Sigmoid colon (tissue), 7 donors: Measurements from ENCODE around the gene STK11IP. TPM values are rescaled to one million over a fixed set of nuclear protein-coding genes. Genes with fewer than 3 reads are reported as not detected.

Experiments used
- DNase-seq: peaks from one replicate; pipeline ENCODE4 v3.0.0-alpha.2; 2019
- H3K27ac ChIP-seq, 4 donors: fragments of 200-600 bp; sonication (generic); one replicate each; pipeline ENCODE4 v1.5.1; 2016 to 2019; ENCODE audit warnings: mild to moderate bottlenecking in 1 of 4
- H3K27me3 ChIP-seq, 3 donors: fragments of 200-600 bp; sonication (generic); one replicate each; pipeline ENCODE4 v1.5.1; 2019; ENCODE audit warnings: mild to moderate bottlenecking in 1 of 3
- H3K36me3 ChIP-seq, 4 donors: fragments of 200-600 bp; sonication (generic); one replicate each; pipeline ENCODE4 v1.5.1; 2016 to 2019
- H3K4me1 ChIP-seq, 4 donors: fragments of 200-600 bp; sonication (generic); one replicate each; pipeline ENCODE4 v1.5.1; 2017 to 2019
- H3K4me3 ChIP-seq, 4 donors: fragments of 200-600 bp; sonication (generic); one replicate each; pipeline ENCODE4 v1.5.1; 2017 to 2019; ENCODE audit warnings: mild to moderate bottlenecking in 2 of 4, moderate library complexity in 1 of 4
- H3K9me3 ChIP-seq, 4 donors: fragments of 200-600 bp in 3 of 4; sonication (generic) in 3 of 4; one replicate each; pipeline versions ENCODE4 v1.5.1 to v1.6.1; 2013 to 2019
- CTCF ChIP-seq, 4 experiments: fragments of 450-650 bp in 3 of 4; fragments of 200-600 bp in 1 of 4; IDR thresholded peaks; one replicate each; pipeline ENCODE4 v1.5.1; 2016 to 2019; ENCODE audit warnings: antibody characterized with exemption in 4 of 4, mild to moderate bottlenecking in 3 of 4, moderate library complexity in 2 of 4
- EP300 ChIP-seq, 4 donors: sonication (generic); formaldehyde crosslinking; IDR thresholded peaks; one replicate each; pipeline ENCODE4 v1.6.1; 2017; ENCODE audit warnings: antibody characterized with exemption in 4 of 4
- POLR2A ChIP-seq, 2 donors: fragments of 450-650 bp; IDR thresholded peaks; one replicate each; pipeline ENCODE4 v1.6.1; 2016; ENCODE audit warnings: antibody characterized with exemption in 2 of 2, mild to moderate bottlenecking in 2 of 2, moderate library complexity in 2 of 2
- POLR2AphosphoS5 ChIP-seq, 4 donors: sonication (generic); formaldehyde crosslinking; IDR thresholded peaks; one replicate each; pipeline ENCODE4 v1.6.1; 2017; ENCODE audit warnings: antibody characterized with exemption in 4 of 4
- WGBS, 2 donors: extraction: QIAGEN DNeasy Blood & Tissue Kit; methylation state at CpG; one replicate each; pipeline ENCODE4 v1.1.7; 2013; 5-methylcytosine and 5-hydroxymethylcytosine counted together
- intact Hi-C: fragments of 100-400 bp; cut with DNase I; formaldehyde crosslinking; loops from one replicate; pipeline ENCODE4 v1.15.1; 2023
- polyA plus RNA-seq, 3 donors: library from polyadenylated mRNA; stranded (reverse); fragments of 200-250 nt; gene quantifications; one replicate each; pipeline ENCODE4 v1.2.3, GENCODE V29; 2013
- total RNA-seq, 4 donors: library from RNA; depleted of rRNA; stranded (reverse); fragments of >200 nt; gene quantifications; one replicate each; pipeline ENCODE4 v1.1.0, GENCODE V29; 2016
- donor health status: healthy with polysubstance abuse.
- donor health status: Bipolar disorder and iron deficiency.
- donor health status: healthy.

The STK11IP gene
- total and polyA plus RNA-seq, 7 donors = 6.9 to 36.7 (median 10.8) TPM

- no peak for DNase-seq
- TF ChIP-seq POLR2AphosphoS5 (IDR thresholded peaks at IDR 0.05) (no peak), EP300 (IDR thresholded peaks at IDR 0.05) (no peak), POLR2A (IDR thresholded peaks at IDR 0.05) (no peak), CTCF (IDR thresholded peaks at IDR 0.05) (no peak)
- intact Hi-C loops = no loop called here
- no peaks in the 10 kb centered on the region for H3K9me3 ChIP-seq
- H3K4me1 ChIP-seq = peaks cover 0 to 27% (median 21%) of the 10 kb centered on the region in 4 donors
- peaks cover 0 to 13% (median 0%) of the 10 kb centered on the region in 3 donors for H3K27me3 ChIP-seq
- no peak overlapping the region for H3K4me3 ChIP-seq
- H3K36me3 ChIP-seq = peaks cover 0 to 24% (median 0%) of the 10 kb centered on the region in 4 donors
- H3K27ac ChIP-seq = no peak overlapping the region
- 90 to 95% methylated on average over 15 of the region's 15 CpGs for WGBS, 2 donors
Observed at GRCh38 chr2:219554350-219554749, 43.3 kb upstream of the STK11IP start.

DNA sequence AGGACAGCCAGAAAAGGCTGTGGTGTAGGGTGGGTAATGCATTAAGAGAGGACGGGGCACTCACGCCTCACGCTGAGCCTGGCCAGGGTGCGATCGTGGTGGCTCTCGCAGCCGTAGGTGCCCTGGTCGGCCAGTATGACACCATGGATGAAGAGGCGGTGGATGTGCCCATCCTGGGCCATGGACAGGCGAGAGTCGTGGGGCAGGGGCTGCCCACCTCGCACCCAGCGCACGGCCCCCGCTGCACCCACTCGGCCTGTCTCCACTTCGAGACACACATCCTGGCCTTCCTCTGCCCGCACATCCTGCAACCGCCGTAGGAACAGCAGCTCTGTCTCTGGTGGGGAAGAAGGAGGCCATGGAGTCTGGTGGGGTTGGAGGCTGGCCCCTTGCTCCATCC lies 41.7 kb upstream of the STK11IP start:
- peaks cover 0 to 27% (median 24%) of the 10 kb centered on the region in 4 donors for H3K4me1 ChIP-seq
- no peak for DNase-seq
- H3K27ac ChIP-seq = no peak overlapping the region
- H3K27me3 ChIP-seq = peaks cover 0 to 13% (median 0%) of the 10 kb centered on the region in 3 donors
- no peak overlapping the region for H3K4me3 ChIP-seq
- no peak for TF ChIP-seq POLR2A (IDR thresholded peaks at IDR 0.05)
- no peak for TF ChIP-seq POLR2AphosphoS5 (IDR thresholded peaks at IDR 0.05)
- TF ChIP-seq CTCF (IDR thresholded peaks at IDR 0.05) = no peak
- no peak for TF ChIP-seq EP300 (IDR thresholded peaks at IDR 0.05)
- WGBS, 2 donors = 95 to 97% methylated on average over 20 of the region's 20 CpGs
- no peaks in the 10 kb centered on the region for H3K9me3 ChIP-seq
- H3K36me3 ChIP-seq = peaks cover 0 to 24% (median 0%) of the 10 kb centered on the region in 4 donors
- intact Hi-C loops = no loop called here

- no peak for DNase-seq
- peaks cover 0 to 24% (median 20%) of the 10 kb centered on the region in 4 donors for H3K4me1 ChIP-seq
- H3K27ac ChIP-seq = no peak overlapping the region
- 92 to 93% methylated on average over 19 of the region's 19 CpGs for WGBS, 2 donors
- H3K4me3 ChIP-seq = no peak overlapping the region
- no peaks in the 10 kb centered on the region for H3K9me3 ChIP-seq
- H3K36me3 ChIP-seq = peaks cover 0 to 24% (median 0%) of the 10 kb centered on the region in 4 donors
- TF ChIP-seq POLR2A (IDR thresholded peaks at IDR 0.05) = no peak
- intact Hi-C loops = no loop called here
- peaks cover 0 to 13% (median 0%) of the 10 kb centered on the region in 3 donors for H3K27me3 ChIP-seq
Observed at GRCh38 chr2:219556413-219556812, 41.2 kb upstream of the STK11IP start.

GRCh38 chr2:219557320-219557719 lies 40.3 kb upstream of the STK11IP start:
- peaks cover 0 to 4% (median 0%) of the 10 kb centered on the region in 3 donors for H3K27me3 ChIP-seq
- peaks cover 0 to 32% (median 2%) of the 10 kb centered on the region in 4 donors for H3K36me3 ChIP-seq
- no peaks in the 10 kb centered on the region for H3K9me3 ChIP-seq
- WGBS, 2 donors = 91 to 92% methylated on average over 21 of the region's 21 CpGs
- TF ChIP-seq POLR2AphosphoS5 (IDR thresholded peaks at IDR 0.05) = no peak
- TF ChIP-seq EP300 (IDR thresholded peaks at IDR 0.05) = no peak
- TF ChIP-seq CTCF (IDR thresholded peaks at IDR 0.05) = no peak
- no peak for TF ChIP-seq POLR2A (IDR thresholded peaks at IDR 0.05)
- DNase-seq = no peak
- no peak overlapping the region for H3K4me3 ChIP-seq
- no peak overlapping the region for H3K27ac ChIP-seq
- H3K4me1 ChIP-seq = peaks cover 0 to 15% (median 11%) of the 10 kb centered on the region in 4 donors
- intact Hi-C loops = no loop called here

DNA sequence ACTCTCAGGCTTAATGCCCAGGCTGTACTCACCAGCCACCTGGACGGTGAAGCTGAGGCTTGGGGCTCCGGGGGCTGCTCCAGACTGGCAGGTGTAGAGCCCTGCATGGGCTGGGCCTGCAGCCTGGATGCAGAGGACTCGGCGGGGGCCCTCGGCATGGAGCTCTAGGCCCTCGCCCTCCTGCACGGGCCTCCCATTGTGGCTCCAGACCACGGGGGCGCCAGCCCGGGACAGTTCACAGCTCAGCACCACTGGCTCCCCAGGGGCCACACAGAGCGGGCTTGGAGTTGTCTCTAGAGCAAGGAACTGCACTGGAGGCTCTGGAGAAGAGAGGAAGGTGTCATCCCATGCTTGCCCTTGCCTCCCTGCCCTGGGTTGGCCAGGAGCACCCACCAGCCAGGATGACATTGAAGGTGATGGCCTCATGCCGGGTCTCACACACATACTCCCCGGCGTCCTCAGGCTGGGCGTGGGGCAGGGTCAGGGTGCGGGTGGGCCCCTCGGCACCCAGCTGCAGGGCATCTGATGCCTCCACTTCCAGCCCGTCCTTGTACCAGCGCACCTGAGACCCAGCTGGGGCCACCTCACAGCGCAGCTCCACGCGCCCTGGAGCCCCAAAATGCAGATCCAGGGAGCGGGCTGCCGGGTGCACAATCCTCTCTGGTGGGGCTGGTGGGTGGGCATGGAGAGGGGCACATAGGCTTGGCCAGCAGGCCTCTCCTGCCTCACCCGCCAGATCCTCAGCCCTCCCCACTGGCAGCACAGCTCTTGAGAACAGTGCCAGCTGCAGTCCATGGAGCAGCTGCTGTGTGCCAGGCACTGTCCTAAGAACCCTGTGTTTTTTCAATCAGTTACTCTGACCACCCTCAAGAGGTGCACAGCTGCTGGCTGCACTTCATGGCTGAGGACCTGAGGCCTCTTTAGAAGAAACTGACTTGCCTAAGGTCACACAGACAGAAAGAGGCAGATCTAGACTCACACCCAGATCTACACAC lies 39.6 kb upstream of the STK11IP start:
- Histone ChIP-seq H3K9me3 (no peaks in the 10 kb centered on the region), H3K36me3 (peaks cover 0 to 40% (median 2%) of the 10 kb centered on the region in 4 donors), H3K4me3 (no peak overlapping the region), H3K27me3 (peaks cover 0 to under 1% (median 0%) of the 10 kb centered on the region in 3 donors), H3K27ac (no peak overlapping the region), H3K4me1 (peaks cover 0 to 7% (median 5%) of the 10 kb centered on the region in 4 donors)
- intact Hi-C loops = no loop called here
- no peak for DNase-seq
- WGBS, 2 donors = 92 to 94% methylated on average over 25 of the region's 25 CpGs
- TF ChIP-seq EP300 (IDR thresholded peaks at IDR 0.05) = no peak
- TF ChIP-seq POLR2A (IDR thresholded peaks at IDR 0.05) = no peak
- no peak for TF ChIP-seq POLR2AphosphoS5 (IDR thresholded peaks at IDR 0.05)
- no peak for TF ChIP-seq CTCF (IDR thresholded peaks at IDR 0.05)
